ENCODE data around the gene CEACAM5.
"Not testable (repeated sequence)": the region's sequence is repeated elsewhere in the genome, so short reads cannot be mapped to it uniquely, and the experiment has no call there.

CEACAM5 gene

GRCh38 chr19:41734156-41734555 is 25.7 kb downstream of the CEACAM5 start:
- Histone ChIP-seq H3K4me3 (no peak overlapping the region), H3K27ac (no peak overlapping the region)

- Histone ChIP-seq H3K27ac (no peak overlapping the region), H3K4me3 (no peak overlapping the region)
These were observed 26.2 kb downstream of the CEACAM5 start for GRCh38 chr19:41734585-41734984.

GRCh38 chr19:41735071-41735600 is 26.7 kb downstream of the CEACAM5 start:
- Histone ChIP-seq H3K27ac (no peak overlapping the region), H3K4me3 (no peak overlapping the region)

GRCh38 chr19:41739361-41739760 is 30.9 kb downstream of the CEACAM5 start:
- H3K4me3 ChIP-seq = no peak overlapping the region
- H3K27ac ChIP-seq = no peak overlapping the region

GRCh38 chr19:41740415-41741243 is 32.2 kb downstream of the CEACAM5 start:
- Histone ChIP-seq H3K4me3 (no peak overlapping the region), H3K27ac (no peak overlapping the region)

- Histone ChIP-seq H3K27ac (no peak overlapping the region), H3K4me3 (no peak overlapping the region)
These were observed 32.8 kb downstream of the CEACAM5 start for GRCh38 chr19:41741244-41741554.

GRCh38 chr19:41744850-41745249 is 36.4 kb downstream of the CEACAM5 start:
- no peak overlapping the region for H3K27ac ChIP-seq
- no peak overlapping the region for H3K4me3 ChIP-seq

GRCh38 chr19:41745756-41746155 is 37.3 kb downstream of the CEACAM5 start:
- Histone ChIP-seq H3K4me3 (no peak overlapping the region), H3K27ac (no peak overlapping the region)

GRCh38 chr19:41746593-41747227 is 38.3 kb downstream of the CEACAM5 start:
- no peak overlapping the region for H3K27ac ChIP-seq

GRCh38 chr19:41748012-41748411 is 39.6 kb downstream of the CEACAM5 start:
- H3K27ac ChIP-seq = no peak overlapping the region
- H3K4me3 ChIP-seq = no peak overlapping the region

More at GRCh38 chr19:41746593-41747227, 38.3 kb downstream of the CEACAM5 start:
- no peak overlapping the region for H3K4me3 ChIP-seq

GRCh38 chr19:41750248-41751134 is 42.1 kb downstream of the CEACAM5 start:
- H3K4me3 ChIP-seq, H3K27ac ChIP-seq: not testable (repeated sequence)

GRCh38 chr19:41753159-41753558 is 44.7 kb downstream of the CEACAM5 start:
- no peak overlapping the region for H3K27ac ChIP-seq
- H3K4me3 ChIP-seq = no peak overlapping the region

GRCh38 chr19:41753936-41754529 is 45.6 kb downstream of the CEACAM5 start:
- H3K27ac ChIP-seq = no peak overlapping the region
- no peak overlapping the region for H3K4me3 ChIP-seq

GRCh38 chr19:41755328-41755913 is 47.0 kb downstream of the CEACAM5 start, which contains the start of gene CEACAM6:
Gene CEACAM6 (plus strand): TSS chr19:41755530. CDS start chr19:41755639, 109 bp downstream.
- no peak within 1 kb of the TSS for H3K4me3 ChIP-seq
- no peak within 1 kb of the TSS for H3K27ac ChIP-seq

- Histone ChIP-seq H3K27ac (no peak overlapping the region), H3K4me3 (no peak overlapping the region)
These were observed 50.4 kb downstream of the CEACAM5 start for GRCh38 chr19:41758846-41759245.

- Histone ChIP-seq H3K4me3 (no peak overlapping the region), H3K27ac (no peak overlapping the region)
These were observed 58.7 kb downstream of the CEACAM5 start for GRCh38 chr19:41767115-41767514.

GRCh38 chr19:41768105-41768504 is 59.7 kb downstream of the CEACAM5 start:
- not testable (repeated sequence) for H3K27ac ChIP-seq, H3K4me3 ChIP-seq

GRCh38 chr19:41769608-41770007 is 61.2 kb downstream of the CEACAM5 start:
- H3K27ac ChIP-seq = no peak overlapping the region

GRCh38 chr19:41771410-41771809 is 63.0 kb downstream of the CEACAM5 start:
- Histone ChIP-seq H3K27ac (no peak overlapping the region), H3K4me3 (no peak overlapping the region)

More at GRCh38 chr19:41769608-41770007, 61.2 kb downstream of the CEACAM5 start:
- H3K4me3 ChIP-seq = no peak overlapping the region
